OCI-LY1 (cell line): ENCODE measurements around the gene FOXF2.

Experiments
- CTCF ChIP-seq: fragments of 200-600 bp; sonication (generic), shearing (Covaris generic); IDR thresholded peaks from 2 replicates; pipeline ENCODE4 v1.5.1; 2017; ENCODE audit warnings: mild to moderate bottlenecking, antibody characterized with exemption, low read length, moderate library complexity, mixed read lengths
- EZH2 ChIP-seq: fragments of 200-600 bp; sonication (generic), shearing (Covaris generic); IDR thresholded peaks from 2 replicates; pipeline ENCODE4 v1.8.0; 2017; ENCODE audit warnings: borderline replicate concordance, mixed run types, mild to moderate bottlenecking, antibody characterized with exemption, low read length, moderate library complexity, mixed read lengths

DNA sequence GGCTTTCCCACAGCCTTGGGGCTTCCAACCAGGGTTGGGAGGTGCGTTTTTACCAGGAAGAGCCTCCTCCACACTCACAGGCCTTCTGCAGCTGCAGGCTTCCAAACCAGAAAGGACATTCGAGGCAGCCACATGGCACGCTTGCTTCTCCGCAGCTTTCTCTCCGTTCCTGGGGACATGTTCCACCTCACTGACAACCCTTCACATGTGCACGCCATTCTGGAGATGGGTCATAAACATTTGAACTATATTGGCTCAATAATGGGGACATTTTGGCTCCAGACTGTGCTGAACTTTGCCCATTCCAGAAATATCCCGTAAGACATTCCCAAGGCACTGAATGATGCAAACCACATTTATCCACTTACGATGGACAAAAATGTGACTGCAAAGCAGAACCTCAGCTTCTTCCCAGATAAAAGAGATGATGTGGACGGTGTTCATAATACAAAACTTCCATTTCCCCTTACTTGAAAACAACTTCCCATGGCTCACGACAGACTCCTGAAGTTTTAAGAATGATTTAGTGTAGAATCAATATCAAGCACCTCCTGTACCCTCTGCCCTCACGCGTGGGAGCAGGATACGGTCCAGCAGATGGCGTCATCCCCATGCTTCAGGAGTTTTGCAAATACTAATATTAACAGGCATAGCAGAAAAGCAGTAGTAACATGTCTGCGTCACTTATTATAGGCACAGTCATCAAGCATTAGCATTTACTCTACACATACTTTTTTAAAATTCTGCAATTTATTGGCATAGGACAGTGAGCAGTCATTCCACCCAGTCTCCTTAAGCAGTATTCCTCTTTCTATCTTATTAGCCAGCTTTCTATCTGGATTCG, 25.4 kb upstream of the FOXF2 start:
- TF ChIP-seq CTCF (peak; percentile 36; the same call in 1 of the 2 replicates), EZH2 (no peak)
